HG03342 (cell line): ENCODE results near the gene GNPTAB.
"Not testable (repeated sequence)": the region's sequence is repeated elsewhere in the genome, so short reads cannot be mapped to it uniquely, and the experiment has no call there.

Experiments
- ATAC-seq: cut with Tn5 transposase; IDR thresholded peaks from one replicate; pipeline ENCODE4 v1.9.1; 2021; ENCODE audit warnings: mild to moderate bottlenecking, moderate library complexity; ENCODE audit not compliant: unreplicated experiment

The GNPTAB gene

GRCh38 chr12:101830367-101831325 lies at the start of gene GNPTAB:
TSS of gene GNPTAB (minus strand) at chr12:101830959. CDS start at chr12:101830675, 284 bp downstream.
- ATAC-seq: peak; percentile 92

GRCh38 chr12:101878243-101878821 lies 47.6 kb upstream of the GNPTAB start:
- ATAC-seq: no peak

GRCh38 chr12:101877806-101878242 lies 47.1 kb upstream of the GNPTAB start:
- peak; percentile 17 for ATAC-seq

DNA sequence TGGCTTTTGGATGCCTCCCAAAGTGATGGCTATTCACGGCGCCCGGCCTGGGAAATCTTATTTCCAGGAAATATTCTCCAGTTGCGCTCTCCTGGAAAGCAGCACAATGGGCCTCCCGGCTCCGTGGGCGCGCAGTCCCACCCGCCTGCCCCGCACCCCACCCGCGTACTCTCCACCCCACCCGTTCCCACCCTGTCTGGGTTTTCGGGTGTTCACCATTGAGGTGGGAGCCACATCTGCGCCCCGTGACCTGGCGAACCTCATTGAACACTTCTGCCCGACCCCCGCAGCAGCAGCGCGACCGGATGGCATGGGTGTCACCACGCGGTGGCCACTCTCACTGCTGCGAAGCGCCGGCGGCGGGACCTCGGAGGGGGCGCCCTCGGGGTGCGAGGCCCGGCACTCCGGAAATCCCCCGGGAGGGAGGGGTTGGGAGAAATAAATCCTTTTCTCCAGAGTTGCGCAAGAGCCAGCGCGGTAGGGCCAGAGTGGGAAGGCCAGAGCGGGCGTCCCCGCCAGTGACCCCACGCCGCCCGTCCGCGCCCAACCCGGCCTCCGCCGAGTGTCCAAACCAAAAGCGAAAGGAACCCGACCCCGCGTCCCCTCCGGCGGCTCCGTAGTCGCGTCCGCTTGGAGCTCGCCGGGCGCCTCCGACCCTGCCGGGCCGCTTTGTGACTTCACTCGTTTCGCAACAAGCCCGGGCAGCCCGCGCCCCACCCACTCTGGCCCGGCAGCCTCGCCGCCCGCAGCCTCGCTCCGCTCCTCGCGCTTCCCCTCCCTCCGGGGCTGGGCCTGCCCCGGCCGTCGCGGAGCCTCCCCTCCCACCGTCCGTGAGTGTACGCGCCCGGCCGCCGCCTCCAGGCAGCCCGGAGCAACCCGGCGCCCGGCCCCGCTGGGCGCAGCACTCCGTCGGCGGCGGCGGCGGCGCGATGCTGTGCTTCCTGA lies 46.4 kb upstream of the GNPTAB start, which contains the start of gene DRAM1:
TSS of gene DRAM1 (plus strand) at position 720 of the 945 bp plus-strand sequence. CDS start at position 930, 210 bp downstream.
- ATAC-seq: peak; percentile 86

DNA sequence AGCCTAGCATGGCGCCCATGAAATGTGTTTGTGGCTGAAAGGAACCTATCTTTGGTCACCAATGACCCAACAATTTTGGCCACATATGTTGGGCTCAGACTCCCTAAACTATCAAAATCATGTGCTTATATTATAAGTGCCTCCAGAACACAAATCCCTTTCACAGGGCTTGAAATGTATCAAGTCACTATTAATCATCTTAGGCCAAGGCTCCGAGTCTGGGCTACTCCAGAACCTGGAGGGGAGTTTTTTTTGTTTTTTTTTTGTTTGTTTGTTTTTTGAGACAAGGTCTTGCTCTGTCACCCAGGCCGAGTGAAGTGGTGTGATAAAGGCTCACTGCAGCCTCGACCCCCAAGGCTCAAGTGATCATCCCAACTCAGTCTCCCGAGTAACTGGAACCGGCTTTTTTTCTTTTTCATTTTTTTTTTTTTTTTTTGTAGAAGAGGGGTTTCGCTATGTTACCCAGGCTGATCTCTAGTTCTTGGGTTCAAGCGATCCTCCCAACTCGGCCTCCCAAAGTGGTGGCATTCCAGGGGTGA lies 45.6 kb upstream of the GNPTAB start:
- no peak for ATAC-seq

GRCh38 chr12:101875162-101875561 lies 44.4 kb upstream of the GNPTAB start:
- no peak for ATAC-seq

- no peak for ATAC-seq
Measured at GRCh38 chr12:101870925-101871324, 40.2 kb upstream of the GNPTAB start.

DNA sequence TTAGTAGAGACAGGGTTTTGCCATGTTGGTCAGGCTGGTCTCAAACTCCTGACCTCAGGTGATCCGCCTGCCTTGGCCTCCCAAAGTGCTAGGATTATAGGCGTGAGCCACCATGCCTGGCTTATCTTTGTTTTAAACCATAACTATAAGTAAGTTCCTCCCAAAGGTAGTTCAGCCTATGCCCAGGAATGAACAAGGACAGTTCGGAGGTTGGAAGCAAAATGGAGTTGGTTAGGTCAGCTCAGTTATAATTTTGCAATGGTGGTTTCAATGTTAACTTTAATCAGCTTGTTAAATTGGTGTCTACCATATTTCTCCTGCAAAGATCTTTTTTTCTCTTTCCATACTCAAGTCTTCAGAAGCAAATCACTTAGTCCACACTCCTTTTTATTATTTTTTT lies 36.9 kb upstream of the GNPTAB start:
- not testable (repeated sequence) for ATAC-seq

DNA sequence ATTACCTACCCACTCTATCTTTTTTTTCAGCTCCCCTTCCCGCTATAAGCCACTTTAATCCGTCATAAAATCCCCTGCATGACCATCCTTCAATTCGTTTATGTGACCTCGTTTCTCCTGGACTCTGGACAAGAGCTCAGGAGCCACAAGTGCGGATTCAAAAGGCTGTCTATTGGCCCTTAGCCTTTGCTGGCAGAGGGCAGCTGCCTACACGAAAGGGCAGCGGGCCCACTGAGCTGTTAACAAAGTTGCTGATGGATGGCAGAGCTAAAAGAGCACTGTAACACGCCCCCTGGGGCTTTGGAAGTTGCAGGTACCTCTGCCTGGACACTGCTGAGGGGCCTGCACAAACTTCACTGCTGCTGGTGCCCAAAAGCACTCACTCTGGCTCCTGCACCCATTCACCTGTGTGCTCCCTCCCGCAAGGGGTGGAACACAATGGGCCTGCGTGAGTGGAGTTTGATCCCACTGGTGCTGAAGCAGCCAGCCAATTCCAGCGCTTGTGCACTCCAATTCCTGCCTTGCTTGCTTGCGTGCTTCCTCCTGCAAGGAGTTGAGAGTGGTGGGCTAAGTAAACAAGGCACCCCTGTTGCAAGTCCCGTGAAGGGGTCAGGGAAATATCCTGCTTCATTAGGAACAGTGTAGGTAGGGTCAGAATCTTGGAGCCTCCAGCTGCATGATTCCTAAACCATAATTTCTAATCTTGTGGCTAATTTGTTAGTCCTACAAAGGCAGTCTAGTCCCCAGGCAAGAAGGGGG lies 36.0 kb upstream of the GNPTAB start:
- no peak for ATAC-seq

- ATAC-seq: no peak
Measured at GRCh38 chr12:101863981-101864380, 33.2 kb upstream of the GNPTAB start.

GRCh38 chr12:101862245-101862644 lies 31.5 kb upstream of the GNPTAB start:
- ATAC-seq: no peak

DNA sequence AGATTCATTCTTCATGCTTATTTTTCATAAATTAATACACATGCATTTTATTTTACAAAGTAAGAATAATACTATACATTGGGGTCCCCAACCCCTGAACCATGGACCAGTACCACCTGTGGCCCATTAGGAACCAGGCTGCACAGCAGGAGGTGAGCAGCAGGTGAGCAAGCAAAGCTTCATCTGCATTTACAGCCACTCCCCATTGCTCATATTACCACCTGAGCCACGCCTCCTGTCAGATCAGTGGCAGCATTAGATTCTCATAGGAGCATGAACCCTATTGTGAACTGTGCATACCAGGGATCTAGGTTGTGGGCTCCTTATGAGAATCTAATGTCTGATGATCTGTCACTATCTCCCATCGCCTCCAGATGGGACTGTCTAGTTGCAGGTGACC lies 30.9 kb upstream of the GNPTAB start:
- not testable (repeated sequence) for ATAC-seq

DNA sequence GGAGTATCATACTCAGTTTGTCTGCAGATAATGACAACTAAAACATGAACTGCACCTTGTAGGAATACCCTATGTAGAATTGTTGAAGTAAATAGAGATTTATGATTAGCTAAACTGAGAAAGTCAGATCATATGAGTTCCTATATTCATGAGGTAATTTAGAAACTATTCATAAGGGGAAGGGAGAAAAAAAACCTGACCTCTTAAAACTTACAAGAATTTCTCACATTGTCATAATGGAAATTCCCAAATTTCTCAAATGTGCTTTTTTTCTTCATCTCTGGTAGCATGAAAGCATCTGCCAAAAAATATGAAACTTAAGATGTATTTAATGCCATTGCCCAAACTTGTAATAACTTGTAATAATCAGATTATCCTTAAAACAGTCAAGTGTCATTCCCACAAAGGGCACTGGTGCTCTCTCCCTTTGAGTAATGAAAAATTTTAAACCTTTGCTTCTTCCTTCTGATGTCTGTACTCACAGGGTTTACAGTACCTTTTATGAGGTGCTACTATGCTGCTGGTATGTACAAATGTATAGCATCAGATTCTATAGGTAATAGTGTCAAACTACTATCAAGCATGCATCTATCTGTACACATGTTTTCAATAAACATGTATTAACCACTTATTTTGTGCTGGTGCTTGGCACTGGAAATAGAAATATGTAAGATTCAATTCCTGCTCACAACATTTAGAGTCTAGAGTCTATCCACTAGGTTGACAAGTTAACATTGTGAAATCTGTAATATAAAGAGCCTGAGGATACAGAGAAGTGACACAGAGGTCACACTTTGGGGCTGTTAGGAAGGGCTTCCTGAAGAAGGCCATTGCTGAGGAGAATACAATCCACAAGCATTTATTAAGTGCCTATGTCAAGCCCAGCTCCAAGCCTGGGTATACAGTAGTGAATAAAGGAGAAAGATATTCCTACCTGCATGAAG lies 29.2 kb upstream of the GNPTAB start:
- ATAC-seq: peak; percentile 38

DNA sequence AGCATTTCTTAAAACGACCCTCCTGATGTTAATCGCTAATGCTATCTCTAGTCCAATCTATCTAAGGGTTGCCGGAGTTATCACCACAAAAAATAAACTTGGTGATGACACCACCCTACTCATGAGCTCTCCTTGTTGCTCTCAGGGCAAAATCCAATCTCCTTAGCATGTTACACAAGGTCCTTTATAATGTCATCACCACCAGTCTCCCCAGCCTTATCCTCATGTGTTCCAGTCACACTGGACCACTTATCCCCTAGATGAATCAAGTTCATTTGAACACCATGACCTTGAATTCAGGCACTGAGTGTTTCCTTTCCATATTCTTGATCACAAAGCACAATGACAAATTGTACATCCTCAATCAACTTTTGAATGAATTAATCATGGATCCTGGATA lies 27.6 kb upstream of the GNPTAB start:
- ATAC-seq: no peak

GRCh38 chr12:101857043-101857558 lies 26.3 kb upstream of the GNPTAB start:
- ATAC-seq: peak; percentile 53

GRCh38 chr12:101856614-101857013 lies 25.9 kb upstream of the GNPTAB start:
- peak; percentile 8 for ATAC-seq

DNA sequence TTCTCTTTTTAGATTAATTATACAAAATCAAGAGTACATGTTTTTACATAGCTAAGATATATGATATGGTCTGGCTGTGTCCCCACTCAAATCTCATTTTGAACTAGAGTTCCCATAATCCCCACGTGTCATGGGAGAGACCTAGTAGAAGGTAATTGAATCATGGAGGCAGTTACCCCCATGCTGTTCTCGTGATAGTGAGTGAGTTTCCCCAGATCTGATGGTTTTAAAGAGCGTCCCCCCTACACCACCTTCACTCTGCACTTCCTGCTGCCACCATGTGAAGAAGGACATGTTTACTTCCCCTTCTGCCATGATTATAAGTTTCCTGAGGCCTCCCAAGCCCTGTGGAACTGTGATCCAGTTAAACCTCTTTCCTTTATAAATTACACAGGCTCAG lies 25.2 kb upstream of the GNPTAB start:
- no peak for ATAC-seq

- no peak for ATAC-seq
Measured at GRCh38 chr12:101855364-101855884, 24.7 kb upstream of the GNPTAB start.
